GM13977 (cell line): ENCODE measurements around the gene SLC35G6.
"Not testable (repeated sequence)": the region's sequence is repeated elsewhere in the genome, so short reads cannot be mapped to it uniquely, and the experiment has no call there.

Experiments
- DNase-seq: peaks from one replicate; pipeline ENCODE4 v3.0.0; 2012; ENCODE audit warnings: low spot score
- CTCF ChIP-seq: IDR thresholded peaks from 2 replicates; pipeline ENCODE4 v1.5.1; 2012; ENCODE audit warnings: mild to moderate bottlenecking, control low read depth; ENCODE audit not compliant: insufficient read depth; ENCODE audit errors: extremely low read depth, missing control alignments
- in situ Hi-C: fragments of 300-500 bp; cut with MboI; formaldehyde crosslinking; loops from one replicate; pipeline ENCODE4 v1.12.0; 2022; ENCODE audit warnings: low sequenced_read_pairs, low pct_unique_long_range_greater_than_20kb, mixed read lengths, inconsistent platforms; ENCODE audit not compliant: unreplicated experiment

The SLC35G6 gene

GRCh38 chr17:7476494-7476893, 4.8 kb upstream of the SLC35G6 start:
- in situ Hi-C loops: no loop called here
- no peak for TF ChIP-seq CTCF
- DNase-seq: no peak

GRCh38 chr17:7476951-7477350, 4.3 kb upstream of the SLC35G6 start:
- DNase-seq: no peak
- TF ChIP-seq CTCF: no peak

GRCh38 chr17:7477392-7478275, 3.6 kb upstream of the SLC35G6 start:
- TF ChIP-seq CTCF: no peak
- peak; percentile 13 for DNase-seq
- in situ Hi-C loops: no loop called here

More at GRCh38 chr17:7476951-7477350, 4.3 kb upstream of the SLC35G6 start:
- in situ Hi-C loops: no loop called here

- in situ Hi-C loops: no loop called here
- DNase-seq: peak; percentile 76
- TF ChIP-seq CTCF: no peak
Measured at GRCh38 chr17:7478276-7479212, 2.7 kb upstream of the SLC35G6 start.

GRCh38 chr17:7479213-7480088, 1.8 kb upstream of the SLC35G6 start, which contains the start of gene ZBTB4:
Gene ZBTB4 (minus strand): TSS chr17:7479631. CDS start chr17:7466801, 12,830 bp downstream.
- DNase-seq: peak; percentile 86
- no peak for TF ChIP-seq CTCF
- in situ Hi-C loops: no loop called here

- in situ Hi-C loops: no loop called here
Measured at GRCh38 chr17:7480089-7480384, 1.2 kb upstream of the SLC35G6 start.

GRCh38 chr17:7481842-7482741, 846 bp downstream of the SLC35G6 start:
- in situ Hi-C loops: not testable (repeated sequence)
- DNase-seq: peak; percentile 9

More at GRCh38 chr17:7480089-7480384, 1.2 kb upstream of the SLC35G6 start:
- no peak for DNase-seq
- TF ChIP-seq CTCF: no peak

GRCh38 chr17:7482742-7483088, 1.5 kb downstream of the SLC35G6 start:
- DNase-seq, in situ Hi-C loops: not testable (repeated sequence)
